Left ventricle myocardium superior (tissue), 1 donor: ENCODE data around the gene DUSP9. TPM values are rescaled to one million over a fixed set of nuclear protein-coding genes. Genes with fewer than 3 reads are reported as not detected.
"Not testable (repeated sequence)": the region's sequence is repeated elsewhere in the genome, so short reads cannot be mapped to it uniquely, and the experiment has no call there.

Source experiments
- ATAC-seq: fragments of 200-7000 bp; cut with Tn5 transposase; one replicate; pipeline ENCODE4 v1.9.1; 2020; ENCODE audit warnings: mild to moderate bottlenecking, moderate library complexity
- DNase-seq: peaks from one replicate; pipeline ENCODE4 v3.0.0-alpha.2; 2020
- intact Hi-C: fragments of 100-400 bp; cut with micrococcal nuclease; formaldehyde crosslinking; loops from one replicate; pipeline ENCODE4 v1.11.0; 2022
- total RNA-seq: library from RNA; stranded (reverse); fragmentation: NEBNext Ultra II Directional; extraction: Animal tissue kit (Norgen Biotek cat#: 25700); gene quantifications from one replicate; pipeline ENCODE4 v1.2.1, GENCODE V29; 2021
- donor health status: DM: no; HTN: yes; CAD: no; lungs with severe emphysema.

DUSP9 gene
- total RNA-seq, 1 donor from 2014 or later: 0.10 TPM

DNA sequence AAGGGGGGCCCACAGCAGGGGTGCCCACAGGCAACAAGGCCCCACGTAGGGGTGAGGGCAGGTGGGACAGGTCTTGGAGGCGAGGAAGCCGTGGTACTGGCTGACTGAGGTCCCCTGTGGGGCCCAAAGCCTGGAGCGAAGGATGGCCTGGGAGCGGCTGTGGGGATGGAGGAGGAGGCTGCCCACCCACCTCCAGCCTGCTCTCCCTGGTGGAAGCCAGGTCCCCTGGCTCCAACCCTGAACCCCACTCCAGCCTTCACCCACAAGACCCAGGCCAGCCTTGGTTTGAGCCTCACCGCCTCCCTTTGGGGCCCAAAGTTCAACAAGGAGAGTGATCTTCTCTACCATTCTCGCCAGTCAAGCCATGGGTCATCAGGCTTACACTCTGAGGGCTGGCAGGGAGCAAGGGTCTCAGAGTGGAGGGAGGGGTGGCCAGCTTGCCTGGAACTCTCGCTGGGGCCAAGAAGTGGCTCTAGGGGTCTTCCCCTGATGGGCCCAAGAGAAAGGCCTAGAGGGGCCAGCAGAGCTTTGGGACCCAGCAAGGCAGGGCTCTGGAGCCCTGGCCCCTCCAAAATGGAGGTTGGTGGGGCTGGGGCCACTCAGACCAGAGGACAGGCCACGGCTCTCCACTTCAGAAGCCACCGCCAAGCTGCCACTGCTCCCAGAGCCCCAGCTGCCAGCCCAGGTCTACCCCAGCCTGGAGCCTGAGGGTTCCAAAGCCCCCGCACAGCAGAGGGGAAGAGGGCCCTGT is 21.6 kb downstream of the DUSP9 start:
- no peak for DNase-seq
- ATAC-seq: no peak
- intact Hi-C loops: no loop called here

DNA sequence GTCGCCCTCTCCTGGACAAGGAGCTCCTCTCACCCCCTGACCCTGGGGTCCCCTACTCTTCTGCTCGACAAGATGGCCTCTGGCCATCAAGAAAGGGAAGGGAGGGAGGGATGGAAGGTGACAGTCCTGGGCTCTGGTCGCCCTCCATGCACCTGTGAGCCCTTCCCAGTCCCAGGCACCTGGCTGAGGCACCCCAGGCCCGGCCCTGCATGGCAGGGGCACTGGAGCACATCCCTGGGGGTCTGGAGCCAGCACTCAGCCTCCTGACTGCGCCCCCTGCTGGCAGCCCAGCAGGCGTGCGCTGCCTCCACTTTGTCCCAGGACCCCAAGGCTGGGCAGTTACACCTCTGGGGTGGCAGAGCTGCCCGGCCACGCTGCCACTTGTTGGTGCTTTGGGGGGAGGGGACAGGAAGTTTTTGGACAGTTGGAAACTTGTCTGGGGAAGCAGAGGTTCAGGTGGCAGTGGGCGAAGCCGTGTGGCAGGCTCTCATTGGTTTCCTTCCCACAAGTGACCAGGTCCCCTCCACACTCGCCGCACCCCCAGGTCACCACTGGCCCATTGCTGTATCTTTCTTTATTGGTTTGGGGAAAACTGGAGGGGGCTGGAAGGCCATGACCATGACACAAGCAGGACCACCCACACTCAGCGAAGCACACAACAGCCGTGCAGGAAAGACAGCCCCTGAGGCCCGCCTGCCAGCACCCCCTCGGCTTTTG is 22.3 kb downstream of the DUSP9 start:
- intact Hi-C loops: no loop called here
- ATAC-seq: peak; percentile 36
- no peak for DNase-seq

- DNase-seq (no peak), ATAC-seq (no peak)
Observed at GRCh38 chrX:153669901-153670731, 23.1 kb downstream of the DUSP9 start.

DNA sequence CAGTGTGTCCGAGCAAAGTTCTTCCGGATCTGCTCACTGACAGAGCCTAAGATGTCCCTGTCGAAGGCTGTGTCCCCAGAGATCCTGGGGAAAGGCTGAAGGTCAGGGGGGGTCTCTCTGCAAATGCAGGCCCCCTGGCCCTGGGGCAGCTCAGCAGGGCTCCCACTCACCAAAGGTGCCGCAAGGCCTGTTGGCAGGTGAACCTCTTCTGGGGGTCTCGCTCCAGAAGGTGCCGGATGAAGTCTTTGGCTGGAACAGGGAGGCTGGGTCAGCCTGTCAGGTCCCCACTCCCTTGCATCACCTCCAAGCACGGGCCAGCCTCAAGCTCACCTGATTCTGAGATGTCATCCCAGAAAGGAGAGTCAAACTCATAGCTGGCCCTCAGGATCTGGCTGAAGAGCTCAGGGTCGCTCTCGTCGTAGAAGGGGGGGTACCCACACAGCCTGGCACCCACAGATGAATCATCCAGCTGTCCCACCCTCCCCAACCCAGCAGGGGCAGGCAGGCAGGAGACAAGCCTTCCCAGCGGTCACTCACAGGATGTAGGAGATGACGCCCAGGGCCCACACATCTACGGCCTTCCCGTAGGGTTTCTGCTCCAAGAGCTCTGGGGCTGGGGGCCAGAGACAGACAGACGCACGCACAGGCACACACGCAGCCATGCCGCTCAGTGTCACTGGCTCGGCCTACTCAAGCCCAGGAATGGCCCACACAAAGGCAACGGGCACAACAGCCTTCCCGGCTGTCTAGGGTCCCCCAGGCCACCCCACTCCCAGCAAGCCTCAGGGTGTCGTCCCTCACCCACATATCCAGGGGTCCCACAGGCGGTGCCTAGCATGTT is 24.0 kb downstream of the DUSP9 start:
- no peak for DNase-seq
- ATAC-seq: no peak
- intact Hi-C loops: no loop called here

More at GRCh38 chrX:153669901-153670731, 23.1 kb downstream of the DUSP9 start:
- intact Hi-C loops: no loop called here

DNA sequence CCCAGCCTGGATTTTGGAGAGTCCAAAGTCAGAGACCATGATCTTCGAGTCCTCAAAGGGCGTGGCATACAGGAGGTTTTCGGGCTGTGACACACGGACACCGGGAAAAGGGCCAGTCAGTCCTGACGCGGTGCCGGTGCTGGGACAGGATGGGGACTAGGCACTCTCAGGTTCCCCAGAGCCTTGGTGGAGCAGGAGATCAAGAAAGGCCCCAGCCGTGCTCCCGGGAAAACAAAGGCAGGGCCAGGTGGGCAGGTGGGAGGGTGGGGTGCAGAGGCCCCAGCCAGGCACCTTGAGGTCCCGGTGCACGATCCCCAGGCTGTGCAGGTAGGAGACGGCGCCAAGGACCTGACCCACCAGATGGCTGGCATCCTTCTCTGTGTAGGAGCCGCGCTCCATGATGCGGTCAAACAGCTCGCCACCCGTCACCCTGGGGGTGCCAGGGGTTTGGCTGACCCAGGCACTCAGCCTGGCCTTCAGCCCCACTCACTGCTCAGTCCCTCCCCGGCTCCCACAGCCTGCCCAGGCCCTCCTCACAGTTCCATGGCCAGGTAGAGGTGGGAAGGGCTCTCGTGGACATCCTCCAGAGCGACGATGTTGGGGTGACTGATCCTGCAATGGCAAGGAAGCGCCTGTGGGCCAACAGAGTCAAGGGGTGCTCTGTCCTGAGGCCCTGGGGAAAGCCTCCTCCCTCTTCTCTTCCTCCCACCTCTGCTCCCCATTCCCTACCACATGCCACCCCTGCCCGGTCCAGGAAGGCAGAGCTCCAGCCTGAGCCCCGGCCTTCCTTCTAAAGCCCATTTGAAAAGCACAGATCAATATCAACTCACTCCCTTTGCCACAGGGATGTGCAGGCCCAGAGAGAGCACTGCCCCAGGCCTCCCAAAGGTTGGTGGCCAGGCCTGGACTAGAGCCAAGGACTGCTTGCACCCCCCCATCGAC is 24.9 kb downstream of the DUSP9 start:
- ATAC-seq (no peak), DNase-seq (no peak)
- intact Hi-C loops: no loop called here

GRCh38 chrX:153672531-153673427 is 25.8 kb downstream of the DUSP9 start:
- intact Hi-C loops: no loop called here
- ATAC-seq (no peak), DNase-seq (no peak)

DNA sequence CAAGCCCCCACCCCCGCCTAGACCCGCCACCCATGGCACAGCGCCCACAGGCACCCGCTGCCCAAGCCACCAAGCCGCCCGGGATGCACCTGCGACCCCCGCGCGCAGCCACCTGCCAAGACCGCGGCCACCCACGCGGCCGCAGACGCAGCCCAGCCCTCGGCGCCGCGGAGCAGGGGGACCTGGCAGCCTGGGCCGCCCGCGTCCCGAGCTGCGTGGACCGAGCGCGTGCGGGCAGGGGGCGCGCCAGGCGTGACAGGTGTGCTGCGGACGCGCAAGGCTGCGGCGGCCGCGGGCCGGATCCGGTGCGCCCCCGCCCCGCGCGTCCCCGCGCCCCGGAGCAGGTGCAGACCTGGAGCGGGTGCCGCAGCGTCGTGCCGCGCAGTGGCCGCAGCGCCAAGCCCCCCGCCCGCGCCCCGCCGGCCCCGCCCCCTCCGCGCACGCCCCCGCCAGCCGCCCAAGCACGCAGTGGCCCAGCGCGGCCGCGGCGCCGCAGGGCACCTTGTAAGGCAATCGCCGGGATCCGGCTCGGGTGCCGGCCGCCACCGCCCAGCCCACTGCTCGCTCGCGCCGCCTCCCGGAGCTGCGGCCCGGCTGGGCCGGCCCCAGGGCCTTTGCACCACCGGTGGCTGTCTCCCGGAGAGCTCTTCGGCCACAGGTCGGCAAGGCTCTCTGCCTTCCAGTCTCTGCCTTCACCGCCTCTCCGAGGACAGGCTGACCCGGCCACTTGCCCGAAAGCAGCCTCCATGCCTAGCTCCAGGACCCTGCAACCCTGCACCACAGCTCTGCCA is 26.6 kb downstream of the DUSP9 start, which contains the start of gene PNCK:
Gene PNCK, minus strand, starts transcription at position 386 of the 791 bp plus-strand sequence. CDS start 737 bp downstream, outside the sequence.
- intact Hi-C loops: no loop called here
- ATAC-seq: peak; percentile 36
- DNase-seq: no peak

- ATAC-seq: no peak
- intact Hi-C loops: no loop called here
- DNase-seq: no peak
Observed at GRCh38 chrX:153674219-153674851, 27.3 kb downstream of the DUSP9 start.

GRCh38 chrX:153681175-153681574 is 34.2 kb downstream of the DUSP9 start:
- DNase-seq (no peak), ATAC-seq (no peak)
- intact Hi-C loops: no loop called here

DNA sequence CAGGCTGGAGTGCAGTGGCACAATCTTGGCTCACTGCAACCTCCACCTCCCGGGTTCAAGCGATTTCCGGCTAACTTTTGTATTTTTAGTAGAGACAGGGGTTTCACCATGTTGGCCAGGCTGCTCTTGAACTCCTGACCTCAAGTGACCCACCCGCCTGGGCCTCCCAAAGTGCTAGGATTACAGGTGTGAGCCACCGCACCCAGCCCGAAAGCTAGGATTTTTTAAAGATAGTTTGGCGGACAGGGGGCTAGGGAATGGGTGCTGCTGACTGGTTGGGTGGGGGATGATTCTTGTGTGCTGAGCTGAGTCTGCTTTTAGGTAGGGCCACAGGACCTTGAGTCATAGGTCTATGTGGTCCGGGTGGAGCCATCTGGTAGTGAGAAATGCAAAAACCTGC is 36.5 kb downstream of the DUSP9 start:
- DNase-seq, ATAC-seq, intact Hi-C loops: not testable (repeated sequence)

DNA sequence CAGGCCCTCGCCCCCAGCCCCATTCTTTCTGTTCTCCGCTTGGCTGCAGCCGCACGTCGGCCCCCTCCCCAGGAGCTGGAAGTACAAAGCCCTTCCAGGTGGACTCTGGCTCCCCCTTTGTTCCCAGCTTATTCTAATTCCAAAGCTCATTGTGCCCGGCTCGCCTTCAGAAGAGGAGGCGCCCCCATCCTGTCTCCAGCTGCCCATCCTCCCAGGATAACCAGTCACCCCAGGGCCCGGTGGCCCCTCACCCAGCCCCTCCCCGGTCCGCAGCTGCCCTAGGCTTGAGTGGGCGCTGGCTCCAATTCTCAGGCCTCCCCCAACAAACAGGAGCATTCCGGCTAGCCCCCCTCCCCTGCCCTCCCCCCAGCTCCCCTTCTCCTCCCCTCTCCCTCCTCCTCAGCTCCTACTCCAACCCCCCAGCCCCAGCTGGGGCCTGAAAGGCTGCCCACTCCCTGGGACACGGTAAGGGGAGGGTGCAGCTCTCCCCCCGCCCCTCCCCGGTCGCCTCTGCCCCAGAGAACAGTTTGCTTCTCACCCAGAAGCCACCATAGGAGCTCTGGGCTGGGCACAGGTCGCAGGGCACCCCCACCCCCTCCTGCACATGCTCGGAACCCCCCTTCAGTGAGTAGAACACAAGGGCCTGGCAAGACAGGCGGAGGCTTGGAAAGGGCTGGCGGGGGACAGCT is 37.6 kb downstream of the DUSP9 start:
- no peak for ATAC-seq
- DNase-seq: no peak
- intact Hi-C loops: no loop called here

DNA sequence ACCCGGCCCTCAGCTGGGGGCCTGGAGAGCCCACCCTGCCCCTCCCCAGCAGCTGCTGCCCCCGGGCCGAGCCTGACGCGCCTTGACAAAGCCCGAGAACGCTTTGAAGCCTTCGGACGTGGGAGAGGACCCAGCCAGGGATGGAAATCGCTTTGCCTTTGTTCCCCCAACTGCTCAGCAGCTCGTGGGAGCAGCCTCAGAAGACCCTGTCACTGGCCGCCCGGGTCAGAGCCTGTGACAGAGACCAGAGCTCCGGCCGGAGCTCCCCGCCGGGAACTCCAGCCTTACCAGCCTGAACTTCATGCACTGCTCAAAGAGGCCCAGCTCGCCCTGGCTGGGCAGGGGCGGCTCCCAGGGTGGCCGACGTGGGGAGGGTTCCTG is 38.1 kb downstream of the DUSP9 start:
- no peak for DNase-seq
- intact Hi-C loops: no loop called here
- ATAC-seq: no peak

- intact Hi-C loops: no loop called here
- ATAC-seq: no peak
- no peak for DNase-seq
Observed at GRCh38 chrX:153685751-153686696, 39.0 kb downstream of the DUSP9 start.

- ATAC-seq: no peak
- no peak for DNase-seq
- intact Hi-C loops: no loop called here
Observed at GRCh38 chrX:153686711-153687110, 39.7 kb downstream of the DUSP9 start.
